Osteocyte (in vitro differentiated cells): ENCODE results near the gene SLC12A3. TPM values are rescaled to one million over a fixed set of nuclear protein-coding genes. Genes with fewer than 3 reads are reported as not detected.

Experiments
- DNase-seq: peaks from one replicate; pipeline ENCODE4 v3.0.0; 2021; ENCODE audit warnings: mixed read lengths; ENCODE audit not compliant: unreplicated experiment; ENCODE audit errors: extremely low spot score
- H3K27ac Mint-ChIP-seq: one replicate; pipeline ENCODE4 v1.8.0; 2021; ENCODE audit warnings: mild to moderate bottlenecking, mixed read lengths; ENCODE audit not compliant: unreplicated experiment
- H3K27me3 Mint-ChIP-seq: one replicate; pipeline ENCODE4 v1.8.0; 2021; ENCODE audit warnings: mixed read lengths; ENCODE audit not compliant: unreplicated experiment
- H3K36me3 Mint-ChIP-seq: one replicate; pipeline ENCODE4 v1.8.0; 2021; ENCODE audit warnings: mixed read lengths; ENCODE audit not compliant: unreplicated experiment
- H3K4me1 Mint-ChIP-seq: one replicate; pipeline ENCODE4 v1.8.0; 2021; ENCODE audit warnings: mixed read lengths; ENCODE audit not compliant: unreplicated experiment
- H3K4me3 Mint-ChIP-seq: one replicate; pipeline ENCODE4 v1.8.0; 2021; ENCODE audit warnings: mild to moderate bottlenecking, moderate library complexity, mixed read lengths; ENCODE audit not compliant: unreplicated experiment
- H3K9me3 Mint-ChIP-seq: one replicate; pipeline ENCODE4 v1.8.0; 2021; ENCODE audit warnings: mixed read lengths; ENCODE audit not compliant: unreplicated experiment
- CTCF ChIP-seq: fragments of 200-600 bp; sonication (generic); IDR thresholded peaks from 2 replicates; pipeline ENCODE4 v1.5.0; 2021; ENCODE audit warnings: antibody characterized with exemption, mild to moderate bottlenecking, moderate library complexity
- total RNA-seq: library from RNA; stranded (reverse); gene quantifications from 2 replicates; pipeline ENCODE4 v1.2.1, GENCODE V29; 2021

SLC12A3 gene
- total RNA-seq, 1 donor from 2014 or later, result not detected

- no peak overlapping the region for H3K4me3 Mint-ChIP-seq
- H3K27ac Mint-ChIP-seq, result no peak overlapping the region
- no peak for TF ChIP-seq CTCF
- DNase-seq, result no peak
- peaks cover 35% of the 10 kb centered on the region for H3K4me1 Mint-ChIP-seq
- no peaks in the 10 kb centered on the region for H3K27me3 Mint-ChIP-seq
- no peaks in the 10 kb centered on the region for H3K9me3 Mint-ChIP-seq
- peaks cover 20% of the 10 kb centered on the region for H3K36me3 Mint-ChIP-seq
Observed at GRCh38 chr16:56948234-56948633, 83.2 kb downstream of the SLC12A3 start.

- peaks cover 7% of the 10 kb centered on the region for H3K36me3 Mint-ChIP-seq
- no peaks in the 10 kb centered on the region for H3K27me3 Mint-ChIP-seq
- H3K4me3 Mint-ChIP-seq, result no peak overlapping the region
- DNase-seq, result no peak
- H3K4me1 Mint-ChIP-seq, result peaks cover 19% of the 10 kb centered on the region
- no peak for TF ChIP-seq CTCF
- H3K9me3 Mint-ChIP-seq, result no peaks in the 10 kb centered on the region
- H3K27ac Mint-ChIP-seq, result no peak overlapping the region
Observed at GRCh38 chr16:56950051-56950450, 85.0 kb downstream of the SLC12A3 start.

GRCh38 chr16:56950455-56950854 is 85.4 kb downstream of the SLC12A3 start:
- TF ChIP-seq CTCF, result no peak
- Mint-ChIP-seq H3K9me3 (no peaks in the 10 kb centered on the region), H3K36me3 (peaks cover 7% of the 10 kb centered on the region), H3K27ac (no peak overlapping the region), H3K4me1 (peaks cover 15% of the 10 kb centered on the region), H3K27me3 (no peaks in the 10 kb centered on the region), H3K4me3 (no peak overlapping the region)
- no peak for DNase-seq

- Mint-ChIP-seq H3K4me3 (no peak overlapping the region), H3K36me3 (peaks cover 7% of the 10 kb centered on the region), H3K27me3 (no peaks in the 10 kb centered on the region), H3K27ac (peak overlapping the region; percentile 1), H3K9me3 (no peaks in the 10 kb centered on the region), H3K4me1 (peaks cover 11% of the 10 kb centered on the region)
- DNase-seq, result no peak
- peak; percentile 75 for TF ChIP-seq CTCF
Observed at GRCh38 chr16:56950881-56951771, 86.1 kb downstream of the SLC12A3 start.

- Mint-ChIP-seq H3K4me3 (no peak overlapping the region), H3K27me3 (no peaks in the 10 kb centered on the region), H3K27ac (no peak overlapping the region), H3K4me1 (peaks cover 5% of the 10 kb centered on the region), H3K9me3 (no peaks in the 10 kb centered on the region), H3K36me3 (no peaks in the 10 kb centered on the region)
- no peak for DNase-seq
- no peak for TF ChIP-seq CTCF
Observed at GRCh38 chr16:56953006-56953405, 88.0 kb downstream of the SLC12A3 start.
